Stimulated activated CD4-positive, alpha-beta T cell treated with anti-CD3 and anti-CD28 coated beads, Interleukin-4, amount 100 ng/mL, for 24 hours (primary cell): ENCODE measurements around the gene SIPA1.
A peak's percentile ranks its signal among the peaks of the same experiment; 100 is the strongest.

Experiments used
- DNase-seq: peaks from one replicate; pipeline ENCODE4 v3.0.0-alpha.2; 2020

SIPA1 gene

DNA sequence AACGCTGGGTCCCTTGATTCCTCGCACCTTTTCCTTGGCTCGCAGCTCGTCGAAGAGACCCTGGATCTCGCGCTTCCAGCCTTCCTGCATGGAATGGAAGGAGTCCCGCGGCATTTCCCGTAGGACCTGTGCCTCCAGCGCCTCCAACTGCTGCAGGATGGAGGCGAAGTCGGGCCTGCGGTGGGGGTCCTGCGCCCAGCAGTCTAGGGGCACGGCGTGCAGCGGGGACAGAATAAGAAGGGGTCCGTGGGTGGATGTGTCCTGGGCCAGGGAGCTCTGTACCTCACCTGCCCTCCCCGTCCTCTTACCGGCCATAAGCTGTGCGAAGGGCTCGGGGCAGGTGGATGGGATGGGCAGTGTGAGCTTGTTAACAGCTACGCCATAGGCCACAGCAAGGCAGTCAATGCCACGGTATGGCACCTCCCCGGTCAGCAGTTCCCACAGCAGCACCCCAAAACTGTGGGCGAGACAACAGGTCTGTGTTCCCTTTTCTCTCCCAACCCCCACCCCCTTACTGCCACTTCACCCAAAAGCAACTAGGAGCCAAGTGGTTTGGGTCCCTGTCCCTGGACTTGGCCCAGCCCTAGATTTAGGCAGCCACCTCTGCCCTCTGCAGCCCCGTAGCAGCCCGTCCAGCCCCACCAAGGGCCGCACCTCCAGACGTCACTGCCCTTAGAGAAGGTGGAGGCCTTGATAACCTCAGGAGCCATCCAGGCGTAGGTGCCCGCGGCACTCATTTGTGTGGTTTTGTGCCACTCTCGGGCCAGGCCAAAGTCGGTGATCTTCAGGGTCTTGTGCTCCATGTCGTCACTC is 30.1 kb upstream of the SIPA1 start:
- no peak for DNase-seq

DNA sequence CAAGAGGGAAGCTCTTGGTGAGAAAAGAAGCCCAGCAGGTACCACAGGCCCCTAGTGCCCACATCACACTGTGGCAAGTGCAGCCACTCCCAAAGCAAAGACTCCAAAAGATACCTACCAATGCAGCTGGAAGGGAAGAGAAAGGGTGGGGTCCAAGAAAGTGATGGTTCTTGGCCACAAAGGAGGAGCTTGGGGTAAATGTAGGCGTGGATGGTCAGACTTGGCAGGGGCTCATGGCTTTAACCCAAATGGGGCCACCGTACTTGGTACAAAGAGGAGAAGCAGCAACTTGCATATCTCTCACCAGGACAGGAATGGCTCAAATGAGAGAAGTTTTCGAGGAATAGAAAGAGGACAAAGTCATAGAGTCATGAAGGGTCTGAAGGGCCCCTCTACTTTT is 28.7 kb upstream of the SIPA1 start:
- DNase-seq, result no peak

GRCh38 chr11:65609665-65610064 is 28.2 kb upstream of the SIPA1 start:
- DNase-seq, result no peak

- no peak for DNase-seq
These were observed 27.5 kb upstream of the SIPA1 start for GRCh38 chr11:65610404-65610803.

DNA sequence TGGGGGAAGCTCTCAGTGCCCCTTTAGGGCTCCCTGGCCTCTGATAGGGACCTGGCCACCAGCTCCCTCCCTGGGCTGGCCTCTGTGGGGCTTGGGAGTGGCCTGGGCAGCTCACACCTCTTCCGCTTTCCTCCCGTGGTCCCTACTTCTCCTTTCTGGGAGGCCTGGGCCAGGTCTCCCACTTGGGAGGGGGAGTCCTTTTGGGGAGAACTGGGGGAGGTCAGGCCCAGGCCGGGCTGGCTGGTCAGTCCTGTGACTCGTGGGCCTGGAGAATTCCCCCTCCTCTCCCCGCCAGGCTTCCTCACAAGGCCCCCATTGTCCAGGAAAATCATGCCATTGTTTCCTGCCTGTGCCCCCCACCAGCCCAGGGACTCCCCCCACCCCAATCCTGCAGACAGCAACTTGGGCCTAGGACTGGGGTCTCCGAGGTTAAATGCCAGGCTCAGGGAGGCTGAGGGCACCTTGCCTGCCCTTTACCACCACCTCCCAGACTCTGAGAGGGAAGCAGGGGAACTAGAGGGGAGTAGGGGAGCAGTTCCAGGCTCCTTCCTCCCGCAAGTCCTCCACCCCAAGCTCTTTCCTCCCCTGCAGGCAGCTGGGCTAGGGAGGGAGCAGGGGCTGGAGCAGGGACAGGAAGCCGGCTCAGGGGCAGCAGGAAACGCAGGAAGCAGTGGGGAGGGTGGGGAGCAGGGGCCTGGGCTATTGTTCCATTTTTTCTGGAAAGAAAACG is 26.7 kb upstream of the SIPA1 start:
- DNase-seq, result no peak

DNA sequence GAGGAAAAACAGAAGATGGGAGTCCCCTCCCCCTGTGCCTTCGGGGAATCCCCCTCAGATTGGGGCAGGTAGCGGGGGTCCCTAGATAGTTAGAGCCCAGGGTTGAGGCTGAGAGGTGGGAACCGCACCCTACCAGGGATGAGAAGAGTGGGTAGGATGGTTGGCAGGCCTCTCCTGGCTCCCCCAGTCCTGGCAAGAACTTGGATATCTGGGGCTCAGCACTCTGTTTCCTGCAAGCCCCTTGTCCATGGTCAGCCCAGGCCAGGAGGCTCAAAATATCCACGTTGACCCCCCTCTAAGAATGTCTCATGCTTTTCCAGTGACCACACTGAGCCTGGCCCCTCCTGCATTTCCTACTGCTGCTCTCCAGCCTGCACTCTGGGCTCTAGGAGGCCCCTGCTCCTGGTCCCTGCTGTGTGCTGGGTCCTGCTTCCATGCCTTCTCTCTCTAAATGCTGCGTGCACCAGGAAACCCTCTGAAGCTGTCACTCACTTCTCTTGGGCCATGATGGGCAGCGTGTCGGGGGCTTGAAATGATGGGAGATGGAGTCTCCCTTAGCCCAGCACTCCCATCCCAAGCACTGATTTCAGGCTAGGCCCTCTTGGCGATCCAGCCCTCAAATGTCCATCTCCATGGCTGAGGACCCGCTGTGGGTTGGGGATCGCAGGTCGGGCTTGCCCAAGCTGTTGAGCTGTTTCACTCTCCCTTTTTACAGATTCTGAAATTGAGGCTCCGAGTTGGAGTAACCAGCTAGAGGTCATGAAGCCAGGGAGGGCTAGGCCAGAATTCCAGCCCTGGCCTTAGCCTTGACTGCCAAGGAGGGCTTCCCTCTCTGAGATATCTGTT is 25.9 kb upstream of the SIPA1 start:
- DNase-seq, result no peak

DNA sequence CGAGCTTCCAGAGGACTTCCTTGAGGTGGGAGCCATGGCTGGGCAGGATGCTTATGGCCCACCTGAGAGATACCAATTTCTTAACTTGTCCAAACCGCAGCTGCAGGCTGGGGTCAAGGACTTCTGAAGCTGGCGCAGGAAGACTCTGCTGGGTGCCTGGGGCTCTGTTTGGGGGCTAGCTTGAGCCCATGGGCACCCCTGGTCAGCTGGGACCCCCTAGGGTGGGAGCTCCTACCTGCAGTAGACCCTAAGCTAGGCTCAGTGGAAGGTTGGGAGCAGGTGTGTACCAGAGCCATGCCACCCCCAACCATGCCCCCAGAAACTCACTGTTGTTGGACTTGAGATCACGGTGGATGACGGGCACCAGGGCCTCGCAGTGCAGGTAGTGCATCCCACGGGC is 25.2 kb upstream of the SIPA1 start:
- no peak for DNase-seq

DNA sequence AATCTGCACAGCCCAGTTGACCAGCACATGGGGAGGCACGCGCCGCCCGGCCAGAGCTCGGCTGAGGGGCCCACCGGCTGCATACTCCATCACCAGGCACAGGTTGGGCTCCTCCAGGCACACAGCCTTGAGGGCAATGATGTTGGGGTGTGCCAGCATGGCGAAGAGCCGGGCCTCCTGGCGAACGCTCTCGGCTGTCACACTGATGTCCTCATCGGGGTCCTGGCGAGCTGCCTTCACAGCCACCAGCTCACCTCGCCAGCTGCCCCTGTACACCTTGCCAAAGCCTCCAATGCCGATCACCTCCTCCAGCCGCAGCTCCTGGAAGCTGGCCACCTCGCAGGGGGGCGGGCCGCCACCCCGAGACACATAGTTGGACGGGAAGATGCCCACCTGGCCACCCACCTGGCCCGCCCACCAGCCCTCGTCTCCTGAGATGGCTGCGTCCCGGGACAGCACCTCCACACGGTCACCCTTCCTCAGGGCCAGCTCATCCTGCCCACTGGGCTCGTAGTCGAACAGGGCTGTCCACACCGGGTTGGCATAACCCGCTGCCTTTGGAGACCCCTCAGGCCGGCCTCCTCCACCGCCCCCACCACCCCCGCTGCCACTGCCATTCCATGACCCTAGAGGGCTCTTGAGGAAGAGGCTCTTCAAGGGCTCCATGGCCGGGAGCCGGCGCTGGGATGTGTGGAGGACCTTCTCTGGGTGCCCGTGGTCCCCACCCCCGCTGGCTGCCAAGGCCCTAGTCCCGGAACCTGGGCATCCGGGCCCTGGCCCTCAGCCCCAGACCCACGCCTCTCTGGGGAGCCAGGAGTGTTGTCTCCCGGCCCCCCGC is 24.6 kb upstream of the SIPA1 start:
- DNase-seq, result no peak

DNA sequence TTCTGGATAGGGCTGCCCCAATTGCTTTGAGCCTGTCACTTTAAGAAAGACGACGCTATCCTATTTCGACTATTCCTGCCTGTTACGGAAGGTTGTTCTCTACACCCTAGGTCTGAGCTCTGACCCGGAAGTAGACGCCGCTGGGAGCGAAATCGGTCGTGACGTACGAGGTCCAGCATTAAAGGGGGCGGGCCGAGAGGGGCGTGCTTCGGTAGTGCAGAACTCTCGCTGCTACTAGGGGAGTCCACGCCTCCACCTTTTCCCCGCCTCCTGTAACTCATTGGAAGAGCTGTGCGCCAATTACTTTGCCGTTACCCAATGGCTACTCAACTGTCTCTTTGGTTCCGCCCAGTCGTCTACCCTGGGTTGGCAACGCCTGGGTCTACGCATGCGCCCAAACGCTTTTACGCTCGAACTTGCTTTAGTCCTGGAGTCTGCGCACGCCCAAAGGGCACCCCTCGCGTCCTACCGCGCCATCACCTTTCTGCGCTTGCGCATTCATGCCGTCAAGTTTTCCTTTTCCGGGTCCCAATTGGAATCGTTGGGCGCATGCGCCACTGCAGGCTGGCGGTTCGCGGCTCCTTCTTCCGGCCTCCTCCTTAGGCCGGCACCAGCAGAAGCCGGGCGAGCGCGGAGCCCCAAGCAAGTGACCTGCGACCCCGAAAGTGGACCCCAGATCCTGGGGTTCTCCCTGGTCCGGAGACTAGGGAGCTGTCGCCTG is 22.5 kb upstream of the SIPA1 start, which contains the start of gene PCNX3:
Gene PCNX3, plus strand, starts transcription at position 548 of the 721 bp plus-strand sequence. CDS start 536 bp downstream, outside the sequence.
- DNase-seq, result peak; percentile 100

GRCh38 chr11:65615950-65616574 is 21.8 kb upstream of the SIPA1 start:
- DNase-seq, result no peak

DNA sequence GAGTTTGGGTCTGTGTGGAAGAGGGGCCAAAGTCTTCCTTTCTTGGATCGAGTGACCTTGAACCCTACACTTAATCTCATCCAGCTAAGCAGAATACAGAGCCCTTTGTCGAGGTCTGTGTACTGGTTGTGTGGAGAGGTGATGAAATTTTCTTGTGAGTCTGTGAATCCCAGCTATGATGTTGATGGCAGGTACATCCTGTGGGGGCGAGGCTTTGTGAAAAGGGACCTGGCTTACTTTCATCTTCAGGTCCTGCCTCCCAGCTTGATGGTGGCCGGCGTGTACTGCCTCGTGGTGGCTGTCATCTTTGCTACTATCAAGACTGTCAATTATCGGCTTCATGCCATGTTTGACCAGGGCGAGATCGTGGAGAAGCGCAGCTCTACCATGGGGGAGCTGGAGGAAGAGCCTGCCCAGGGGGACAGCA is 21.3 kb upstream of the SIPA1 start:
- no peak for DNase-seq

- no peak for DNase-seq
These were observed 20.6 kb upstream of the SIPA1 start for GRCh38 chr11:65617136-65617850.

- DNase-seq, result no peak
These were observed 19.7 kb upstream of the SIPA1 start for GRCh38 chr11:65617990-65618751.

- DNase-seq, result no peak
These were observed 19.1 kb upstream of the SIPA1 start for GRCh38 chr11:65618763-65619162.

GRCh38 chr11:65619281-65619928 is 18.5 kb upstream of the SIPA1 start:
- DNase-seq, result no peak

GRCh38 chr11:65620666-65621065 is 17.2 kb upstream of the SIPA1 start:
- DNase-seq, result no peak

- DNase-seq, result no peak
These were observed 16.4 kb upstream of the SIPA1 start for GRCh38 chr11:65621460-65621859.

GRCh38 chr11:65622011-65622410 is 15.9 kb upstream of the SIPA1 start:
- no peak for DNase-seq

GRCh38 chr11:65623177-65623576 is 14.7 kb upstream of the SIPA1 start:
- DNase-seq, result no peak
